ENCODE data around the gene FRY.
"Not testable (repeated sequence)": the region's sequence is repeated elsewhere in the genome, so short reads cannot be mapped to it uniquely, and the experiment has no call there.

The FRY gene

GRCh38 chr13:32041429-32041828 is 9.9 kb downstream of the FRY start:
- DNase-seq (ENCODE audit: low read depth): no peak

GRCh38 chr13:32042551-32042950 is 11.0 kb downstream of the FRY start:
- no peak for DNase-seq (ENCODE audit: low read depth)

- DNase-seq (ENCODE audit: low read depth): no peak
Measured at GRCh38 chr13:32044446-32044845, 12.9 kb downstream of the FRY start.

- no peak for DNase-seq (ENCODE audit: low read depth)
Measured at GRCh38 chr13:32045537-32045936, 14.0 kb downstream of the FRY start.

GRCh38 chr13:32045982-32046785 is 14.6 kb downstream of the FRY start:
- no peak for DNase-seq (ENCODE audit: low read depth)

GRCh38 chr13:32047088-32047487 is 15.5 kb downstream of the FRY start:
- DNase-seq (ENCODE audit: low read depth): no peak

- DNase-seq (ENCODE audit: low read depth): no peak
Measured at GRCh38 chr13:32047793-32048192, 16.2 kb downstream of the FRY start.

- DNase-seq (ENCODE audit: low read depth): no peak
Measured at GRCh38 chr13:32048816-32049215, 17.2 kb downstream of the FRY start.

GRCh38 chr13:32051156-32051555 is 19.6 kb downstream of the FRY start:
- DNase-seq (ENCODE audit: low read depth): no peak

GRCh38 chr13:32056316-32056715 is 24.7 kb downstream of the FRY start:
- DNase-seq (ENCODE audit: low read depth): no peak

- not testable (repeated sequence) for DNase-seq (ENCODE audit: low read depth)
Measured at GRCh38 chr13:32057325-32057724, 25.8 kb downstream of the FRY start.

GRCh38 chr13:32059511-32059984 is 28.0 kb downstream of the FRY start:
- no peak for DNase-seq (ENCODE audit: low read depth)

- no peak for DNase-seq (ENCODE audit: low read depth)
Measured at GRCh38 chr13:32060401-32060878, 28.9 kb downstream of the FRY start.

- no peak for DNase-seq (ENCODE audit: low read depth)
Measured at GRCh38 chr13:32063619-32064233, 32.2 kb downstream of the FRY start.

- DNase-seq (ENCODE audit: low read depth): no peak
Measured at GRCh38 chr13:32067149-32067961, 35.8 kb downstream of the FRY start.

- no peak for DNase-seq (ENCODE audit: low read depth)
Measured at GRCh38 chr13:32068255-32068654, 36.7 kb downstream of the FRY start.

GRCh38 chr13:32073180-32073864 is 41.7 kb downstream of the FRY start:
- DNase-seq (ENCODE audit: low read depth): no peak

- DNase-seq (ENCODE audit: low read depth): no peak
Measured at GRCh38 chr13:32075170-32075851, 43.7 kb downstream of the FRY start.

GRCh38 chr13:32079587-32079986 is 48.0 kb downstream of the FRY start:
- DNase-seq (ENCODE audit: low read depth): no peak

- no peak for DNase-seq (ENCODE audit: low read depth)
Measured at GRCh38 chr13:32080328-32080744, 48.8 kb downstream of the FRY start.

GRCh38 chr13:32081591-32081990 is 50.0 kb downstream of the FRY start:
- DNase-seq (ENCODE audit: low read depth): no peak
